CD4-positive, alpha-beta memory T cell (primary cell): ENCODE results near the gene SMAD3. TPM values are rescaled to one million over a fixed set of nuclear protein-coding genes. Genes with fewer than 3 reads are reported as not detected.

ENCODE experiments used
- CTCF ChIA-PET: fragments of 350-600 bp; sonication (Branson Sonifier 250); formaldehyde crosslinking; loops from one replicate; lab custom pipeline; 2021; ENCODE audit warnings: inconsistent platforms; ENCODE audit not compliant: partially characterized antibody; lab: Charles Lee
- POLR2A ChIA-PET: fragments of 350-600 bp; sonication (Branson Sonifier 250); formaldehyde crosslinking; loops from one replicate; lab custom pipeline; 2021; ENCODE audit not compliant: partially characterized antibody; lab: Charles Lee
- DNase-seq, 5 donors: peaks; one replicate each; pipeline versions ENCODE4 v3.0.0 to v3.0.0-alpha.2; 2020 to 2022; ENCODE audit warnings: mixed read lengths in 1 of 5
- H3K27ac ChIP-seq: one replicate; pipeline ENCODE4 v1.7.0; 2013; ENCODE audit warnings: low read depth, low read length
- H3K27me3 ChIP-seq: 2 replicates; pipeline ENCODE4 v1.7.0; 2013; ENCODE audit warnings: mild to moderate bottlenecking, low read length, moderate library complexity; ENCODE audit not compliant: insufficient read depth
- H3K36me3 ChIP-seq: 2 replicates; pipeline ENCODE4 v1.7.0; 2013; ENCODE audit warnings: mild to moderate bottlenecking, low read length, moderate library complexity; ENCODE audit not compliant: insufficient read depth
- H3K4me1 ChIP-seq: 2 replicates; pipeline ENCODE4 v1.7.0; 2013; ENCODE audit warnings: mild to moderate bottlenecking, low read length, moderate library complexity; ENCODE audit not compliant: insufficient read depth
- H3K4me3 ChIP-seq, 2 donors: one replicate each; pipeline ENCODE4 v1.7.0; 2013; ENCODE audit warnings: low read length in 2 of 2, mild to moderate bottlenecking in 1 of 2
- H3K9me3 ChIP-seq, 2 donors: one replicate each; pipeline ENCODE4 v1.7.0; 2013; ENCODE audit warnings: low read length in 2 of 2, control low read depth in 1 of 2; ENCODE audit not compliant: control insufficient read depth in 1 of 2
- H3K27ac Mint-ChIP-seq, 7 donors: one replicate each; pipeline ENCODE4 v1.8.0; 2020 to 2021; ENCODE audit warnings: mixed read lengths in 7 of 7, mild to moderate bottlenecking in 6 of 7, inconsistent platforms in 3 of 7, moderate library complexity in 3 of 7
- H3K27me3 Mint-ChIP-seq, 2 donors: one replicate each; pipeline ENCODE4 v1.8.0; 2020 to 2021; ENCODE audit warnings: mixed read lengths in 2 of 2
- H3K36me3 Mint-ChIP-seq, 2 donors: one replicate each; pipeline ENCODE4 v1.8.0; 2020 to 2021; ENCODE audit warnings: mixed read lengths in 2 of 2, inconsistent platforms in 1 of 2, mild to moderate bottlenecking in 1 of 2
- H3K4me1 Mint-ChIP-seq, 4 donors: one replicate each; pipeline ENCODE4 v1.8.0; 2020 to 2021; ENCODE audit warnings: mixed read lengths in 4 of 4, mild to moderate bottlenecking in 1 of 4
- H3K4me3 Mint-ChIP-seq, 8 donors: one replicate each; pipeline ENCODE4 v1.8.0; 2020 to 2021; ENCODE audit warnings: mixed read lengths in 8 of 8, mild to moderate bottlenecking in 7 of 8, moderate library complexity in 6 of 8, inconsistent platforms in 3 of 8
- H3K9me3 Mint-ChIP-seq, 8 donors: one replicate each; pipeline ENCODE4 v1.8.0; 2020 to 2021; ENCODE audit warnings: mixed read lengths in 8 of 8, mild to moderate bottlenecking in 5 of 8, inconsistent platforms in 3 of 8, moderate library complexity in 1 of 8
- intact Hi-C: fragments of 100-400 bp; cut with micrococcal nuclease; formaldehyde crosslinking; loops from one replicate; pipeline ENCODE4 v1.15.1; 2023
- polyA plus RNA-seq, 2 donors: library from polyadenylated mRNA; unstranded; fragments of 300-500 nt; fragmentation: Illumina TruSeq; gene quantifications; one replicate each; pipeline ENCODE4 v1.2.3, GENCODE V29; 2021
- total RNA-seq, 2 experiments: library from RNA; stranded (reverse); gene quantifications; one replicate each; pipeline ENCODE4 v1.2.3, GENCODE V29; 2021

Gene SMAD3
- total and polyA plus RNA-seq, 4 experiments from 2014 or later = 14.6 to 197 (median 110) TPM

DNA sequence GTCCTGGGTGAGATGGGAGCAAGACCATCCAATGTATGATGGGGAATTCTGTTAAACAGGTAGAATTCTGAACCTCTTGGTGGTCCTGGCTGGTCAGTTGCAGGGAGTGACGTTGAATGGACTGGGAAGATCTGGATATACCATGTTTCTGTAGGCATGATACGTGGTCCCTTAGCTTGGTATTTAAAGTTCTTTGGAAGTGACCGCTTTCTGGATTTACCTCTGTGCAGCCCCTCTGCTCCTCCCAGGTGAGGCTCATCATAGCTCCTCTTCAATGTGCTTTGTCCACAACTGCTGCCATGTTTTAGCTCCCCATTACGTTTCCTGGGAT is 37.2 kb downstream of the SMAD3 start:
- H3K9me3 Mint-ChIP-seq = peaks cover 0 to 3% (median 0%) of the 10 kb centered on the region in 8 donors
- intact Hi-C loops = loop anchor here (1.0 kb wide), 1 partner anchor 11 kb away; no protein-coding TSS in a partner anchor
- peaks cover 21 to 54% (median 22%) of the 10 kb centered on the region in 4 donors for H3K4me1 Mint-ChIP-seq
- H3K27ac ChIP-seq = peak overlapping the region; percentile 75
- H3K27ac Mint-ChIP-seq = no peak overlapping the region
- ChIA-PET CTCF (interaction anchor here (0.9 to 5.5 kb wide), 6 partner anchors 8 to 36 kb away, joined by 3 to 38 read pairs (median 12); partner anchors contain the start of gene SMAD3), POLR2A (interaction anchor here (0.9 to 16.2 kb wide), 15 partner anchors 8 to 191 kb away, joined by 3 to 382 read pairs (median 5); partner anchors contain the start of genes AAGAB, IQCH and SMAD3)
- H3K27me3 ChIP-seq = no peaks in the 10 kb centered on the region
- H3K9me3 ChIP-seq = no peaks in the 10 kb centered on the region
- peaks cover 99% of the 10 kb centered on the region for H3K4me1 ChIP-seq
- H3K27me3 Mint-ChIP-seq = no peaks in the 10 kb centered on the region
- no peaks in the 10 kb centered on the region for H3K36me3 ChIP-seq
- peaks cover 6 to 17% of the 10 kb centered on the region in 2 donors for H3K36me3 Mint-ChIP-seq
- peak overlapping the region in 1 of 2 donors; percentile 28 for H3K4me3 ChIP-seq
- DNase-seq = no peak
- H3K4me3 Mint-ChIP-seq = no peak overlapping the region

DNA sequence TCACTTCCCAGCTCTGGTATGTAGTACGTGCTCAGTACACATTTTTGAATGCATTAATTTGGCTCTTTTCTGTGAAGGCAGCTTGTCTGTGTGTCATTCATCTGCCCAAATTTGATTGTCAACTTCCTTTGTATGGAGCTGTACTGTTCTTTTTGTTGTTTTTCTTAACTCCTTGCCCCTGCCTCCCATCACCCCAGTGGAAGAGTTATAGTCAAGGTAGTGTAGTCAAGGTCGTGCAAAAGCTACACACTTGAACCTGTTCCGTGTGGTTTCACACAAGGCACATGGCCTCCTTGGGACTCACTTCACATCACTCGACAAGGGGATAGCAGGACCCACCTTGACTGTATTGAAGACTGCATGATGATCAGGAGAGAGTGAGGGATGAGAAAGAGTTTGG is 37.6 kb downstream of the SMAD3 start:
- H3K9me3 ChIP-seq = no peaks in the 10 kb centered on the region
- no peaks in the 10 kb centered on the region for H3K27me3 Mint-ChIP-seq
- peaks cover 98% of the 10 kb centered on the region for H3K4me1 ChIP-seq
- peaks cover 6 to 15% of the 10 kb centered on the region in 2 donors for H3K36me3 Mint-ChIP-seq
- CTCF ChIA-PET = interaction anchor here (0.5 to 5.5 kb wide), 8 partner anchors 9 to 69 kb away, joined by 3 to 38 read pairs (median 6); partner anchors contain the start of gene SMAD3
- peak overlapping the region; percentile 4 to 28 for H3K4me3 ChIP-seq
- intact Hi-C loops = no loop called here
- H3K4me3 Mint-ChIP-seq = no peak overlapping the region
- POLR2A ChIA-PET = interaction anchor here (0.9 to 16.2 kb wide), 11 partner anchors 8 to 151 kb away, joined by 3 to 382 read pairs (median 24); partner anchors contain the start of genes AAGAB, IQCH and SMAD3
- H3K9me3 Mint-ChIP-seq = peaks cover 0 to 3% (median 0%) of the 10 kb centered on the region in 8 donors
- no peak overlapping the region for H3K27ac Mint-ChIP-seq
- no peaks in the 10 kb centered on the region for H3K27me3 ChIP-seq
- peak overlapping the region; percentile 75 for H3K27ac ChIP-seq
- H3K4me1 Mint-ChIP-seq = peaks cover 17 to 52% (median 19%) of the 10 kb centered on the region in 4 donors
- H3K36me3 ChIP-seq = no peaks in the 10 kb centered on the region
- DNase-seq = no peak

DNA sequence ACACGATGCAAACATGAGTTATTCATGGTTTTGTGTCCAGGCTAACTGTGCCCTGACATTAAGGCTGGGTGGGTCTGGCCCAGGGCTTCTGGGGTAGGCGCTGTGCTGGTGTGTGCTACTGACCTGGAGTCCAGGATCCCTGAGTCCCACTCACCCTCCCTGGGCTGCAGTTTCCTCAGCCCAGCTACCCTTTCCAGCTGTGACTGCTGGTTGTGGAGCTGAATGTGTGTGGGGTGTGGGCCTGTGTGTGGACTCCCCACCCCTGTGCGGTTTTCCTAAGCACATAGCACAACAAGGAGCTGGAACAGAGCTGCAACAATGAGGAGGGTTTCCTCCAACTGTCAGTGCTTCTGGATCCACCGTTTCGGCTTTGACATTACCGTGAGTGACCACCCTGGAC is 38.0 kb downstream of the SMAD3 start:
- DNase-seq = no peak
- Histone ChIP-seq H3K4me1 (peaks cover 98% of the 10 kb centered on the region), H3K36me3 (no peaks in the 10 kb centered on the region), H3K4me3 (peak overlapping the region; percentile 28 to 32), H3K27me3 (no peaks in the 10 kb centered on the region), H3K27ac (peak overlapping the region; percentile 75), H3K9me3 (no peaks in the 10 kb centered on the region)
- POLR2A ChIA-PET = interaction anchor here (1.1 to 16.2 kb wide), 10 partner anchors 9 to 82 kb away, joined by 3 to 382 read pairs (median 34); partner anchors contain the start of gene SMAD3
- peak overlapping the region in 2 of 8 donors; percentile 68 to 81 for H3K4me3 Mint-ChIP-seq
- H3K27ac Mint-ChIP-seq = peak overlapping the region in 2 of 7 donors; percentile 91 to 95
- no peaks in the 10 kb centered on the region for H3K27me3 Mint-ChIP-seq
- CTCF ChIA-PET = interaction anchor here (0.5 to 5.5 kb wide), 7 partner anchors 14 to 69 kb away, joined by 3 to 38 read pairs (median 8); partner anchors contain the start of gene SMAD3
- H3K36me3 Mint-ChIP-seq = peaks cover 6 to 18% of the 10 kb centered on the region in 2 donors
- peaks cover 0 to 3% (median 0%) of the 10 kb centered on the region in 8 donors for H3K9me3 Mint-ChIP-seq
- intact Hi-C loops = no loop called here
- H3K4me1 Mint-ChIP-seq = peaks cover 12 to 54% (median 18%) of the 10 kb centered on the region in 4 donors

DNA sequence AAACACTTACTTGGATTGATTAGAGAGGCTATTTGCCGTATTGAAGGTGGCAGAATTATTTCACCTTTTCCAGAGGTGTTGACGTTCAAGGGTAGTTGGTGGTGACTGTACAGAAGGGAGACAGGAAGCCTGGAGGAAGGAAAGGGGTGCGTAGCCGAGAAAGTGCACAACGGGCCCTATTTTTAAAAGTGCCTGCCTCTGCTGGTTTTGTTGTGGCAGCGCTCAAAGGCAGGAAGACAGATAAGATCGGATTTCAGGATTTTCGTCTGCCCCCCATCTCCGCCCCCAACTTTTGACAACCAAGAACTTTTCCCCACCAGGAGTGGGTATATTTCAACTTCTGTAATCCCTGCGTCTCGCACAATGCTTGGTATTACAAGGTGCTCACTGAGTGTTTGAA is 38.5 kb downstream of the SMAD3 start:
- ChIA-PET CTCF (interaction anchor here (0.9 to 5.5 kb wide), 5 partner anchors 9 to 70 kb away, joined by 3 to 37 read pairs (median 3); no protein-coding TSS in a partner anchor), POLR2A (interaction anchor here (1.1 to 16.2 kb wide), 10 partner anchors 9 to 82 kb away, joined by 3 to 382 read pairs (median 34); partner anchors contain the start of gene SMAD3)
- Histone ChIP-seq H3K4me1 (peaks cover 98% of the 10 kb centered on the region), H3K36me3 (no peaks in the 10 kb centered on the region), H3K27ac (peak overlapping the region; percentile 75), H3K27me3 (no peaks in the 10 kb centered on the region), H3K9me3 (no peaks in the 10 kb centered on the region), H3K4me3 (peak overlapping the region; percentile 28 to 32)
- Mint-ChIP-seq H3K4me1 (peaks cover 8 to 53% (median 16%) of the 10 kb centered on the region in 4 donors), H3K9me3 (peaks cover 0 to 3% (median 0%) of the 10 kb centered on the region in 8 donors), H3K27ac (peak overlapping the region in 2 of 7 donors; percentile 91 to 95), H3K27me3 (no peaks in the 10 kb centered on the region), H3K36me3 (peaks cover 10 to 21% of the 10 kb centered on the region in 2 donors), H3K4me3 (peak overlapping the region in 2 of 8 donors; percentile 68 to 81)
- DNase-seq = peak in 3 of 5 donors; percentile 34 to 65 (median 50)
- intact Hi-C loops = no loop called here

DNA sequence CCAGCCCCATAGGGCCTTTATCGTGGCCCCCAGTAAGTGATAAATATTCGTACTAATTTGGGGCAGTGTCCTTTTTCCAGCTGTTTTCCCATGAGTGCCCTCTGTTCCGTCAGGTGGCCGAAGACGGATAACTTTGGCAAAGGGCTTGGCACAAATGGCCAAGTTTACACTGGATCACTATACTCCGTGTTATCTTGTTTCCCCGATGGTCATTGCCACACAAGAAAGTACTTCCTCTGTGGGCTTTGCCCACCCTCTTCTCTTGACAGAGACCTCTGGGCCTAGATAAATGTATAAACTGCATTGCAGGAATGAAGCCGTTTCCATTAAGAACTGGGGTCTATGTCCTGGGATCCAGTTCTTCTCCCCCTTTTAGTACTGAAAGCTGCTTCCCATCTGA is 39.1 kb downstream of the SMAD3 start:
- H3K27ac Mint-ChIP-seq = peak overlapping the region in 4 of 7 donors; percentile 86 to 95 (median 90)
- H3K4me1 Mint-ChIP-seq = peaks cover 2 to 53% (median 13%) of the 10 kb centered on the region in 4 donors
- peaks cover 98% of the 10 kb centered on the region for H3K4me1 ChIP-seq
- ChIA-PET CTCF (interaction anchor here (0.9 to 5.5 kb wide), 4 partner anchors 10 to 37 kb away, joined by 3 to 37 read pairs (median 4); no protein-coding TSS in a partner anchor), POLR2A (interaction anchor here (0.8 to 16.2 kb wide), 11 partner anchors 10 to 93 kb away, joined by 3 to 382 read pairs (median 4); partner anchors contain the start of gene SMAD3)
- H3K27me3 ChIP-seq = no peaks in the 10 kb centered on the region
- no peaks in the 10 kb centered on the region for H3K36me3 ChIP-seq
- peak overlapping the region; percentile 75 for H3K27ac ChIP-seq
- intact Hi-C loops = no loop called here
- no peaks in the 10 kb centered on the region for H3K9me3 ChIP-seq
- H3K9me3 Mint-ChIP-seq = peaks cover 0 to 3% (median 0%) of the 10 kb centered on the region in 8 donors
- H3K4me3 Mint-ChIP-seq = peak overlapping the region in 4 of 8 donors; percentile 21 to 81 (median 38)
- DNase-seq = no peak
- H3K27me3 Mint-ChIP-seq = no peaks in the 10 kb centered on the region
- peaks cover 10 to 23% of the 10 kb centered on the region in 2 donors for H3K36me3 Mint-ChIP-seq
- peak overlapping the region in 1 of 2 donors; percentile 3 for H3K4me3 ChIP-seq

DNA sequence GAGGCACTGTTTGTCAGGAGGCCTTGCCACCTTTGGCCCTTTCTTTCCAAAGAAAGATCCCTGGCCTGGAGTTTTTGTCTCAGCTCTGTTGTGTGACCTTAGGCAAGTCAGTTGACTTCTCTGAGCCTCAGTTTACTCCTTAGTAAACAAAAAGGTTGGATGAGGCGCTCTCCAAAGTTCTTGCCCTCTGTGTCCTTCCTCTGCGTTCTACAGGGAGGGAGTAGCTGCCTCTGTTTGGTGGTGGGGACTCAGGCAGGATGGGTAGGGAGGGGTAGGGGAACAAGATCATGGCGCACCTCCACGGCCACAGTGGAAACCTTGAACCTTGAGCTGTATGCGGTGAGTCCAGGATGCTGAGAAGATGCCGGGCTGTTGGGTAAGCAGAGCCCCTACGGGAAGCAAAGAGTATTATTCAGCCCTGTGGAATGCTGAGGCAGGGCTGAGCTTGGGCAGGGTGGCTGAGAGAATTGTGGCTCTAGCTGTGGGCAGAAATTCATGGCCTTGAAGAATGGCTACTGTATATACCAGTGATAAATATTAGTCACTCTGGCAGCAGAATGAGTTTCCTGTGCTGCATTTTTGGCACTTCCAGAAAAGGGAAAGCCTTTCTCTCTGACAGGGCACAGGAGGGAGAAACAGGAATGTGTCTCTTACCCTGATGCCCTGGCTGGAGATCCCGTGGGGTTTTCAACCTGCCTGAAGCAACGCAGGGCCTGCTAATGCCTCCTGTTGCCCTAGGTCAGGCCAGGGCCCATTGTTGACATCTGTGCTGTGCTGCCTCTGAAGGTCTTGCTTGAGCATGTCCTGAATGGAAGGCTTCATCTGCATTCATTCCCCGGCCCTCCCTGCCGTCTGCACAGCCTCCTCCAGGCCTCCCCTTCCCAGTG is 39.9 kb downstream of the SMAD3 start:
- intact Hi-C loops = no loop called here
- Mint-ChIP-seq H3K9me3 (peaks cover 0 to 3% (median 0%) of the 10 kb centered on the region in 8 donors), H3K4me3 (peak overlapping the region in 6 of 8 donors; percentile 6 to 80 (median 39)), H3K27ac (peak overlapping the region in 5 of 7 donors; percentile 86 to 95 (median 91)), H3K4me1 (peaks cover 0 to 56% (median 12%) of the 10 kb centered on the region in 4 donors), H3K36me3 (peaks cover 14 to 26% of the 10 kb centered on the region in 2 donors), H3K27me3 (no peaks in the 10 kb centered on the region)
- Histone ChIP-seq H3K27me3 (no peaks in the 10 kb centered on the region), H3K27ac (peak overlapping the region; percentile 75), H3K36me3 (no peaks in the 10 kb centered on the region), H3K4me1 (peaks cover 98% of the 10 kb centered on the region), H3K9me3 (no peaks in the 10 kb centered on the region), H3K4me3 (no peak overlapping the region)
- POLR2A ChIA-PET = interaction anchor here (0.8 to 16.2 kb wide), 8 partner anchors 11 to 92 kb away, joined by 3 to 382 read pairs (median 52); partner anchors contain the start of gene SMAD3
- DNase-seq = no peak
- CTCF ChIA-PET = interaction anchor here (0.9 to 5.5 kb wide), 3 partner anchors 12 to 38 kb away, joined by 3 to 37 read pairs (median 4); no protein-coding TSS in a partner anchor
